HepG2 (cell line): Measurements from ENCODE around the gene GRIN2C. TPM values are rescaled to one million over a fixed set of nuclear protein-coding genes. Genes with fewer than 3 reads are reported as not detected.
A peak's percentile ranks its signal among the peaks of the same experiment; 100 is the strongest.

ENCODE experiments used
- ATAC-seq: fragments of 200-7000 bp; cut with Tn5 transposase; 3 replicates; pipeline ENCODE4 v1.9.1; 2020; ENCODE audit warnings: mild to moderate bottlenecking, moderate library complexity
- BruUV-seq: library from RNA; stranded (reverse); fragments of 400-500 nt; replicated peaks from 2 replicates; lab custom pipeline; 2021; lab: Mats Ljungman, UMichigan
- CTCF ChIA-PET: fragments of 300-600 bp; formaldehyde crosslinking; extraction: SDS; loops from one replicate; lab custom pipeline; 2021; ENCODE audit warnings: low total read pairs, inconsistent platforms, low intra/inter-chr PET ratio; lab: Yijun Ruan, JAX
- POLR2A ChIA-PET: fragments of 350-600 bp; sonication (Branson Sonifier 250); formaldehyde crosslinking; loops from one replicate; lab custom pipeline; 2020; ENCODE audit warnings: antibody characterized with exemption, inconsistent platforms; lab: Yijun Ruan, JAX
- DNase-seq: peaks from one replicate; pipeline ENCODE4 v3.0.0-alpha.2; 2015; ENCODE audit warnings: low spot score
- FAIRE-seq: peaks from 3 replicates; lab custom pipeline; 2011; peaks lifted over from hg19 to GRCh38; lab: Jason Lieb, UNC
- H2AFZ ChIP-seq: one replicate; pipeline ENCODE4 v1.6.1; 2011; ENCODE audit warnings: low read length, inconsistent platforms
- H3K27ac ChIP-seq: fragments of 300-600 bp; 3 replicates; pipeline ENCODE4 v1.8.0; 2011; ENCODE audit warnings: mixed run types, mild to moderate bottlenecking, mixed read lengths, low read length, inconsistent platforms; ENCODE audit not compliant: insufficient read depth; ENCODE audit errors: extremely low read length
- H3K27me3 ChIP-seq, 2 experiments: fragments of 200-600 bp in 1 of 2; 2 replicates in 1 of 2; 3 replicates in 1 of 2; pipeline versions ENCODE4 v1.6.0 to v1.8.0; 2011; ENCODE audit warnings: low read length in 2 of 2, mild to moderate bottlenecking in 2 of 2, moderate library complexity in 2 of 2, inconsistent platforms in 1 of 2; ENCODE audit not compliant: insufficient read depth in 2 of 2, control insufficient read depth in 1 of 2
- H3K36me3 ChIP-seq, 2 experiments: fragments of 200-600 bp in 1 of 2; replicated peaks in 1 of 2; 2 replicates in 1 of 2; 3 replicates in 1 of 2; pipeline versions ENCODE4 v1.5.1 to v1.8.0; 2011; ENCODE audit warnings: low read length in 2 of 2, inconsistent platforms in 1 of 2; ENCODE audit not compliant: insufficient read depth in 2 of 2, control insufficient read depth in 1 of 2
- H3K4me1 ChIP-seq: 2 replicates; pipeline ENCODE4 v1.5.1; 2012; ENCODE audit warnings: low read length, inconsistent platforms; ENCODE audit not compliant: insufficient read depth
- H3K4me2 ChIP-seq: 2 replicates; pipeline ENCODE4 v1.6.0; 2011; ENCODE audit warnings: low read depth, low read length, inconsistent platforms
- H3K4me3 ChIP-seq, 3 experiments: fragments of 200-600 bp in 1 of 3; sonication (generic), shearing (Covaris generic) in 1 of 3; replicated peaks in 1 of 3; 2 replicates each; pipeline ENCODE4 v1.5.1; 2011 to 2016; ENCODE audit warnings: low read length in 3 of 3, inconsistent platforms in 2 of 3, low read depth in 2 of 3, mild to moderate bottlenecking in 2 of 3, control low read depth in 1 of 3, mixed read lengths in 1 of 3; ENCODE audit not compliant: insufficient read depth in 1 of 3
- H3K79me2 ChIP-seq: one replicate; pipeline ENCODE4 v1.6.1; 2011; ENCODE audit warnings: low read length, inconsistent platforms; ENCODE audit not compliant: insufficient read depth
- H3K9ac ChIP-seq: 2 replicates; pipeline ENCODE4 v1.6.0; 2011; ENCODE audit warnings: mild to moderate bottlenecking, low read depth, low read length, inconsistent platforms; ENCODE audit not compliant: insufficient read depth
- H3K9me3 ChIP-seq: 2 replicates; pipeline ENCODE4 v1.5.1; 2012; ENCODE audit warnings: mild to moderate bottlenecking, low read length
- H4K20me1 ChIP-seq: 2 replicates; pipeline ENCODE4 v1.6.0; 2011; ENCODE audit warnings: inconsistent platforms, mild to moderate bottlenecking, low read length, moderate library complexity; ENCODE audit not compliant: insufficient read depth
- ATM ChIP-seq: fragments of 450-650 bp; IDR thresholded peaks from 2 replicates; pipeline ENCODE4 v1.7.1; 2017; ENCODE audit warnings: mild to moderate bottlenecking, borderline replicate concordance
- KLF15 ChIP-seq: sonication (generic); formaldehyde crosslinking; IDR thresholded peaks from 2 replicates; pipeline ENCODE4 v1.8.1; 2023; ENCODE audit warnings: borderline replicate concordance, mild to moderate bottlenecking, inconsistent platforms, missing genetic modification reagents, mixed read lengths
- PHF20 ChIP-seq: sonication (generic); formaldehyde crosslinking; IDR thresholded peaks from 2 replicates; pipeline ENCODE4 v1.5.0; 2020; ENCODE audit warnings: mild to moderate bottlenecking, missing genetic modification reagents
- ZC3H13 ChIP-seq: sonication (generic); formaldehyde crosslinking; IDR thresholded peaks from 2 replicates; pipeline ENCODE4 v1.8.1; 2023; ENCODE audit warnings: mild to moderate bottlenecking, missing genetic modification reagents, moderate library complexity
- ZMYM3 ChIP-seq: sonication (generic); formaldehyde crosslinking; IDR thresholded peaks from 2 replicates; pipeline ENCODE4 v1.5.1; 2020; ENCODE audit warnings: mild to moderate bottlenecking, missing genetic modification reagents
- ZNF263 ChIP-seq: sonication (generic); formaldehyde crosslinking; IDR thresholded peaks from 2 replicates; pipeline ENCODE4 v1.4.0; 2020; ENCODE audit warnings: missing genetic modification reagents
- ZNF629 ChIP-seq: sonication (generic); formaldehyde crosslinking; conservative IDR thresholded peaks from 2 replicates; pipeline ENCODE4 v1.5.0; 2020; ENCODE audit warnings: missing genetic modification reagents
- ZNF703 ChIP-seq: sonication (generic); formaldehyde crosslinking; IDR thresholded peaks from 2 replicates; pipeline ENCODE4 v1.5.1; 2020; ENCODE audit warnings: missing genetic modification reagents, mild to moderate bottlenecking, moderate library complexity, borderline replicate concordance
- WGBS: methylation state at CpG from one replicate; pipeline ENCODE4 v1.1.6; 2017; ENCODE audit warnings: low lambda C conversion rate; 5-methylcytosine and 5-hydroxymethylcytosine counted together
- in situ Hi-C: cut with HindIII; loops from 2 replicates; pipeline ENCODE4 v1.10.0; 2017; ENCODE audit warnings: low pct_unique_long_range_greater_than_20kb; ENCODE audit not compliant: extremely low pct_ligation_motif_present
- intact Hi-C: fragments of 100-400 bp; cut with micrococcal nuclease; formaldehyde crosslinking; loops from one replicate; pipeline ENCODE4 v1.10.0; 2022; ENCODE audit not compliant: unreplicated experiment
- polyA plus RNA-seq, 8 experiments: library from polyadenylated mRNA; depleted of rRNA in 3 of 8; stranded (reverse) in 7 of 8; unstranded in 1 of 8; fragments of >200 nt; fragmentation: Illumina TruSeq in 4 of 8; extraction: Trizol in 4 of 8; gene quantifications; 2 replicates each; pipeline versions ENCODE4 v1.2.1 to v1.2.3, GENCODE V29; 2011 to 2016; ENCODE audit warnings: low read depth in 4 of 8, missing spikeins in 1 of 8, mixed read lengths in 1 of 8; ENCODE audit not compliant: insufficient read depth in 1 of 8
- total RNA-seq, 5 experiments: library from RNA; depleted of rRNA; stranded (reverse); fragments of >200 nt; fragmentation: Illumina TruSeq; extraction: Trizol; gene quantifications; 2 replicates each; pipeline ENCODE4 v1.2.3, GENCODE V29; 2016; ENCODE audit warnings: low read depth in 1 of 5
- TF ChIP-seq, protein P1 (sequence below): sonication (generic); formaldehyde crosslinking; IDR thresholded peaks from 2 replicates; pipeline ENCODE4 v1.4.0; 2020; ENCODE audit warnings: missing genetic modification reagents
- TF ChIP-seq, protein P2 (sequence below): sonication (generic); formaldehyde crosslinking; IDR thresholded peaks from 2 replicates; pipeline ENCODE4 v1.4.0; 2020; ENCODE audit warnings: missing genetic modification reagents, mild to moderate bottlenecking, borderline replicate concordance
- TF ChIP-seq, protein P3 (sequence below): sonication (generic); formaldehyde crosslinking; IDR thresholded peaks from one replicate; pipeline ENCODE4 v1.5.1; 2020; ENCODE audit warnings: mild to moderate bottlenecking, missing genetic modification reagents; ENCODE audit errors: not compliant biosample characterization
- TF ChIP-seq, protein P4 (sequence below): sonication (generic); formaldehyde crosslinking; IDR thresholded peaks from 2 replicates; pipeline ENCODE4 v1.5.0; 2020; ENCODE audit warnings: missing genetic modification reagents

Gene GRIN2C
- total and polyA plus RNA-seq, 2 of the 13 experiments (the other 11 are each of a cell fraction or from before 2014, with no cell fraction given), result 0.03 to 0.11 TPM

DNA sequence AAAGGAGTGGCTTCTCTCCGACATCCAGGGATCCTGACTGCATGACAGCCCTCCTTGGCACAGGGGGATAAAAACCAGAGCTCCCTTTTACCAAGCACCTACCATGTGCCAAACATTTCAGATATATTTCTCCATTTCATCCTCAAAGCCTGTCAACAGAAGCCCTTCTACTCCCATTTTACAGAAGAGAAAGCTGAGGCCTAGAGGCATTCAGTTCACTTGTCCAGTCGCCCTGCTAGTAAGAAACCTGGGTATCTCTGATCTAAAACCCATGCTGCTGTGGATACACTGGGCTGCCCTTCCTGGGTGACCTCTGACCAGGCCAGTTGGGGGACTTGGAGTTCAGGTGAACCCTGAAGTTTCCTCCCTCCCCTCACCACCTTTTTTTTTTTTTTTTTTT lies 19.0 kb upstream of the GRIN2C start:
- intact Hi-C loops, result no loop called here
- Histone ChIP-seq H3K9ac (no peak overlapping the region), H3K9me3 (no peaks in the 10 kb centered on the region), H2AFZ (no peak overlapping the region), H3K36me3 (no peaks in the 10 kb centered on the region), H3K4me2 (no peak overlapping the region), H3K4me1 (peaks cover 51% of the 10 kb centered on the region), H3K27ac (no peak overlapping the region), H3K27me3 (peaks cover 7 to 50% of the 10 kb centered on the region in 2 experiments; a peak in 4 of 5 replicates), H3K4me3 (no peak overlapping the region), H4K20me1 (no peaks in the 10 kb centered on the region), H3K79me2 (no peaks in the 10 kb centered on the region)
- CTCF ChIA-PET, result no interaction called here
- ATAC-seq (no peak), DNase-seq (no peak), FAIRE-seq (no peak)
- in situ Hi-C loops, result no loop called here
- BruUV-seq, result no TSS peak
- 19% methylated on average over 2 of the region's 2 CpGs for WGBS
- POLR2A ChIA-PET, result interaction anchor here (2.0 kb wide), 1 partner anchor 129 kb away, joined by 6 read pairs; no protein-coding TSS in a partner anchor
- no peak for TF ChIP-seq KLF15 (CRISPR knock-in tag)
- no peak for TF ChIP-seq ATM
- no peak for TF ChIP-seq ZNF263 (CRISPR knock-in tag)
- TF ChIP-seq, protein P1, sequence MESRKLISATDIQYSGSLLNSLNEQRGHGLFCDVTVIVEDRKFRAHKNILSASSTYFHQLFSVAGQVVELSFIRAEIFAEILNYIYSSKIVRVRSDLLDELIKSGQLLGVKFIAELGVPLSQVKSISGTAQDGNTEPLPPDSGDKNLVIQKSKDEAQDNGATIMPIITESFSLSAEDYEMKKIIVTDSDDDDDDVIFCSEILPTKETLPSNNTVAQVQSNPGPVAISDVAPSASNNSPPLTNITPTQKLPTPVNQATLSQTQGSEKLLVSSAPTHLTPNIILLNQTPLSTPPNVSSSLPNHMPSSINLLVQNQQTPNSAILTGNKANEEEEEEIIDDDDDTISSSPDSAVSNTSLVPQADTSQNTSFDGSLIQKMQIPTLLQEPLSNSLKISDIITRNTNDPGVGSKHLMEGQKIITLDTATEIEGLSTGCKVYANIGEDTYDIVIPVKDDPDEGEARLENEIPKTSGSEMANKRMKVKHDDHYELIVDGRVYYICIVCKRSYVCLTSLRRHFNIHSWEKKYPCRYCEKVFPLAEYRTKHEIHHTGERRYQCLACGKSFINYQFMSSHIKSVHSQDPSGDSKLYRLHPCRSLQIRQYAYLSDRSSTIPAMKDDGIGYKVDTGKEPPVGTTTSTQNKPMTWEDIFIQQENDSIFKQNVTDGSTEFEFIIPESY (CRISPR knock-in tag), result no peak
- TF ChIP-seq PHF20 (CRISPR knock-in tag), result no peak
- TF ChIP-seq, protein P2, sequence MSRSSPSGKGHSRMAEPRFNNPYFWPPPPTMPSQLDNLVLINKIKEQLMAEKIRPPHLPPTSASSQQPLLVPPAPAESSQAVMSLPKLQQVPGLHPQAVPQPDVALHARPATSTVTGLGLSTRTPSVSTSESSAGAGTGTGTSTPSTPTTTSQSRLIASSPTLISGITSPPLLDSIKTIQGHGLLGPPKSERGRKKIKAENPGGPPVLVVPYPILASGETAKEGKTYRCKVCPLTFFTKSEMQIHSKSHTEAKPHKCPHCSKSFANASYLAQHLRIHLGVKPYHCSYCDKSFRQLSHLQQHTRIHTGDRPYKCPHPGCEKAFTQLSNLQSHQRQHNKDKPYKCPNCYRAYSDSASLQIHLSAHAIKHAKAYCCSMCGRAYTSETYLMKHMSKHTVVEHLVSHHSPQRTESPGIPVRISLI (CRISPR knock-in tag), result no peak
- TF ChIP-seq ZMYM3 (CRISPR knock-in tag), result 0 out of 2 replicates have a peak, but pooled peaks have one; percentile 12
- TF ChIP-seq ZC3H13, result no peak
- peak; percentile 73 for TF ChIP-seq ZNF629
- TF ChIP-seq, protein P3, sequence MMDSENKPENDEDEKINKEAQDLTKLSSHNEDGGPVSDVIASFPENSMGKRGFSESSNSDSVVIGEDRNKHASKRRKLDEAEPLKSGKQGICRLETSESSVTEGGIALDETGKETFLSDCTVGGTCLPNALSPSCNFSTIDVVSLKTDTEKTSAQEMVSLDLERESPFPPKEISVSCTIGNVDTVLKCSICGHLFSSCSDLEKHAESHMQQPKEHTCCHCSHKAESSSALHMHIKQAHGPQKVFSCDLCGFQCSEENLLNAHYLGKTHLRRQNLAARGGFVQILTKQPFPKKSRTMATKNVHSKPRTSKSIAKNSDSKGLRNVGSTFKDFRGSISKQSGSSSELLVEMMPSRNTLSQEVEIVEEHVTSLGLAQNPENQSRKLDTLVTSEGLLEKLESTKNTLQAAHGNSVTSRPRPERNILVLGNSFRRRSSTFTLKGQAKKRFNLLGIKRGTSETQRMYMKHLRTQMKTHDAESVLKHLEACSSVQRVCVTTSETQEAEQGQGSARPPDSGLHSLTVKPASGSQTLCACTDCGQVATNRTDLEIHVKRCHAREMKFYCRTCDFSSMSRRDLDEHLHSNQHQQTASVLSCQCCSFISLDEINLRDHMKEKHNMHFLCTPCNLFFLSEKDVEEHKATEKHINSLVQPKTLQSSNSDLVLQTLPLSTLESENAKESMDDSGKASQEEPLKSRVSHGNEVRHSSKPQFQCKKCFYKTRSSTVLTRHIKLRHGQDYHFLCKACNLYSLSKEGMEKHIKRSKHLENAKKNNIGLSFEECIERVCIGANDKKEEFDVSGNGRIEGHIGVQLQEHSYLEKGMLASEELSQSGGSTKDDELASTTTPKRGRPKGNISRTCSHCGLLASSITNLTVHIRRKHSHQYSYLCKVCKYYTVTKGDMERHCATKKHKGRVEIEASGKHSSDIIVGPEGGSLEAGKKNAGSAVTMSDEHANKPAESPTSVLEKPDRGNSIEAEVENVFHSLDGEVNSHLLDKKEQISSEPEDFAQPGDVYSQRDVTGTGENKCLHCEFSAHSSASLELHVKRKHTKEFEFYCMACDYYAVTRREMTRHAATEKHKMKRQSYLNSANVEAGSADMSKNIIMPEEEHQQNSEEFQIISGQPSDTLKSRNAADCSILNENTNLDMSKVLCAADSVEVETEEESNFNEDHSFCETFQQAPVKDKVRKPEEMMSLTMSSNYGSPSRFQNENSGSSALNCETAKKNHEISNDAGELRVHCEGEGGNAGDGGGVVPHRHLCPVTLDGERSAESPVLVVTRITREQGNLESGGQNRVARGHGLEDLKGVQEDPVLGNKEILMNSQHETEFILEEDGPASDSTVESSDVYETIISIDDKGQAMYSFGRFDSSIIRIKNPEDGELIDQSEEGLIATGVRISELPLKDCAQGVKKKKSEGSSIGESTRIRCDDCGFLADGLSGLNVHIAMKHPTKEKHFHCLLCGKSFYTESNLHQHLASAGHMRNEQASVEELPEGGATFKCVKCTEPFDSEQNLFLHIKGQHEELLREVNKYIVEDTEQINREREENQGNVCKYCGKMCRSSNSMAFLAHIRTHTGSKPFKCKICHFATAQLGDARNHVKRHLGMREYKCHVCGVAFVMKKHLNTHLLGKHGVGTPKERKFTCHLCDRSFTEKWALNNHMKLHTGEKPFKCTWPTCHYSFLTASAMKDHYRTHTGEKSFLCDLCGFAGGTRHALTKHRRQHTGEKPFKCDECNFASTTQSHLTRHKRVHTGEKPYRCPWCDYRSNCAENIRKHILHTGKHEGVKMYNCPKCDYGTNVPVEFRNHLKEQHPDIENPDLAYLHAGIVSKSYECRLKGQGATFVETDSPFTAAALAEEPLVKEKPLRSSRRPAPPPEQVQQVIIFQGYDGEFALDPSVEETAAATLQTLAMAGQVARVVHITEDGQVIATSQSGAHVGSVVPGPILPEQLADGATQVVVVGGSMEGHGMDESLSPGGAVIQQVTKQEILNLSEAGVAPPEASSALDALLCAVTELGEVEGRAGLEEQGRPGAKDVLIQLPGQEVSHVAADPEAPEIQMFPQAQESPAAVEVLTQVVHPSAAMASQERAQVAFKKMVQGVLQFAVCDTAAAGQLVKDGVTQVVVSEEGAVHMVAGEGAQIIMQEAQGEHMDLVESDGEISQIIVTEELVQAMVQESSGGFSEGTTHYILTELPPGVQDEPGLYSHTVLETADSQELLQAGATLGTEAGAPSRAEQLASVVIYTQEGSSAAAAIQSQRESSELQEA (CRISPR knock-in tag), result no peak
- TF ChIP-seq ZNF703 (CRISPR knock-in tag), result no peak
- TF ChIP-seq, protein P4, sequence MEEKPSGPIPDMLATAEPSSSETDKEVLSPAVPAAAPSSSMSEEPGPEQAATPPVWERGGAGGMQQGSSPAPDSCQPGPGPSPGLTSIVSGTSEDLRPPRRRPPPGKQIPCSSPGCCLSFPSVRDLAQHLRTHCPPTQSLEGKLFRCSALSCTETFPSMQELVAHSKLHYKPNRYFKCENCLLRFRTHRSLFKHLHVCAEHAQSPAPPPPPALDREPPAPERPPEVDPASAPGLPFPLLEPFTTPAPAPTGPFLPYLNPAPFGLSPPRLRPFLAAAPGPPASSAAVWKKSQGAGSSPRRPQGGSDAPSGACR, result no peak
